Ovary (tissue), 3 donors: Measurements from ENCODE around the gene UBTD1.

Experiments used
- EP300 ChIP-seq: sonication (generic); formaldehyde crosslinking; IDR thresholded peaks from one replicate; pipeline ENCODE4 v1.6.1; 2017; ENCODE audit warnings: antibody characterized with exemption
- POLR2A ChIP-seq: fragments of 450-650 bp; IDR thresholded peaks from one replicate; pipeline ENCODE4 v1.6.1; 2017; ENCODE audit warnings: antibody characterized with exemption, mild to moderate bottlenecking, moderate library complexity
- TF ChIP-seq, protein P1 (sequence below), 3 donors: fragments of 450-650 bp in 2 of 3; fragments of 200-600 bp in 1 of 3; IDR thresholded peaks; one replicate each; pipeline versions ENCODE4 v1.5.1 to v1.8.0; 2016 to 2022; ENCODE audit warnings: antibody characterized with exemption in 3 of 3, mild to moderate bottlenecking in 1 of 3
- donor health status: DM: no; HTN: no; CAD: no.

GRCh38 chr10:97499561-97500296, 1.0 kb downstream of the UBTD1 start:
- TF ChIP-seq, protein P1, sequence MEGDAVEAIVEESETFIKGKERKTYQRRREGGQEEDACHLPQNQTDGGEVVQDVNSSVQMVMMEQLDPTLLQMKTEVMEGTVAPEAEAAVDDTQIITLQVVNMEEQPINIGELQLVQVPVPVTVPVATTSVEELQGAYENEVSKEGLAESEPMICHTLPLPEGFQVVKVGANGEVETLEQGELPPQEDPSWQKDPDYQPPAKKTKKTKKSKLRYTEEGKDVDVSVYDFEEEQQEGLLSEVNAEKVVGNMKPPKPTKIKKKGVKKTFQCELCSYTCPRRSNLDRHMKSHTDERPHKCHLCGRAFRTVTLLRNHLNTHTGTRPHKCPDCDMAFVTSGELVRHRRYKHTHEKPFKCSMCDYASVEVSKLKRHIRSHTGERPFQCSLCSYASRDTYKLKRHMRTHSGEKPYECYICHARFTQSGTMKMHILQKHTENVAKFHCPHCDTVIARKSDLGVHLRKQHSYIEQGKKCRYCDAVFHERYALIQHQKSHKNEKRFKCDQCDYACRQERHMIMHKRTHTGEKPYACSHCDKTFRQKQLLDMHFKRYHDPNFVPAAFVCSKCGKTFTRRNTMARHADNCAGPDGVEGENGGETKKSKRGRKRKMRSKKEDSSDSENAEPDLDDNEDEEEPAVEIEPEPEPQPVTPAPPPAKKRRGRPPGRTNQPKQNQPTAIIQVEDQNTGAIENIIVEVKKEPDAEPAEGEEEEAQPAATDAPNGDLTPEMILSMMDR (IDR thresholded peaks at IDR 0.05): no peak
- TF ChIP-seq POLR2A (no peak), EP300 (no peak)
